Parathyroid adenoma (tissue), 2 donors: Measurements from ENCODE around the gene KRTAP5-3.

Experiments used
- H2AFZ ChIP-seq: fragments of 300-600 bp; sonication (generic); one replicate; pipeline ENCODE4 v1.7.0; 2017; ENCODE audit warnings: antibody characterized with exemption, mild to moderate bottlenecking
- H3K27ac ChIP-seq: fragments of 300-600 bp; sonication (generic); one replicate; pipeline ENCODE4 v1.7.0; 2017
- H3K27me3 ChIP-seq: fragments of 300-600 bp; sonication (generic); one replicate; pipeline ENCODE4 v1.7.0; 2017; ENCODE audit warnings: low read length; ENCODE audit not compliant: control insufficient read depth, insufficient read depth
- H3K36me3 ChIP-seq: fragments of 300-600 bp; sonication (generic); one replicate; pipeline ENCODE4 v1.7.0; 2017; ENCODE audit warnings: low read length; ENCODE audit not compliant: control insufficient read depth, insufficient read depth
- H3K4me1 ChIP-seq: fragments of 300-600 bp; sonication (generic); one replicate; pipeline ENCODE4 v1.7.0; 2017; ENCODE audit warnings: control low read depth
- H3K4me2 ChIP-seq: fragments of 300-600 bp; sonication (generic); one replicate; pipeline ENCODE4 v1.7.0; 2017; ENCODE audit warnings: low read length
- H3K4me3 ChIP-seq: fragments of 300-600 bp; sonication (generic); one replicate; pipeline ENCODE4 v1.7.0; 2017; ENCODE audit warnings: low read depth, low read length
- H3K79me2 ChIP-seq: fragments of 300-600 bp; sonication (generic); one replicate; pipeline ENCODE4 v1.7.0; 2017; ENCODE audit warnings: control low read depth
- H3K9ac ChIP-seq: fragments of 300-600 bp; sonication (generic); one replicate; pipeline ENCODE4 v1.7.0; 2017; ENCODE audit warnings: mild to moderate bottlenecking
- H3K9me3 ChIP-seq: fragments of 300-600 bp; sonication (generic); one replicate; pipeline ENCODE4 v1.7.0; 2017; ENCODE audit warnings: low read length; ENCODE audit not compliant: control insufficient read depth
- CTCF ChIP-seq: fragments of 300-600 bp; sonication (generic); IDR thresholded peaks from one replicate; pipeline ENCODE4 v1.7.0; 2017; ENCODE audit warnings: antibody characterized with exemption, mild to moderate bottlenecking
- donor health status: primary hyperparathyroidism.

Gene KRTAP5-3

GRCh38 chr11:1652026-1652425 lies 43.8 kb upstream of the KRTAP5-3 start:
- Histone ChIP-seq H3K36me3 (no peaks in the 10 kb centered on the region), H3K79me2 (no peaks in the 10 kb centered on the region), H3K4me2 (no peak overlapping the region), H3K27ac (no peak overlapping the region), H3K27me3 (no peaks in the 10 kb centered on the region), H3K4me3 (no peak overlapping the region), H2AFZ (no peak overlapping the region), H3K4me1 (no peaks in the 10 kb centered on the region), H3K9ac (no peak overlapping the region), H3K9me3 (no peaks in the 10 kb centered on the region)
- TF ChIP-seq CTCF, result no peak

- TF ChIP-seq CTCF, result no peak
- H3K27me3 ChIP-seq, result no peaks in the 10 kb centered on the region
- no peaks in the 10 kb centered on the region for H3K4me1 ChIP-seq
- H3K27ac ChIP-seq, result no peak overlapping the region
- H3K9me3 ChIP-seq, result no peaks in the 10 kb centered on the region
- H3K36me3 ChIP-seq, result no peaks in the 10 kb centered on the region
- H3K9ac ChIP-seq, result no peak overlapping the region
- H3K4me2 ChIP-seq, result no peak overlapping the region
- no peak overlapping the region for H2AFZ ChIP-seq
- no peak overlapping the region for H3K4me3 ChIP-seq
- no peaks in the 10 kb centered on the region for H3K79me2 ChIP-seq
These were observed 43.2 kb upstream of the KRTAP5-3 start for GRCh38 chr11:1651411-1651980.

GRCh38 chr11:1650918-1651262 lies 42.6 kb upstream of the KRTAP5-3 start:
- Histone ChIP-seq H3K27me3 (no peaks in the 10 kb centered on the region), H3K27ac (no peak overlapping the region), H3K4me1 (no peaks in the 10 kb centered on the region), H3K4me3 (no peak overlapping the region), H3K79me2 (no peaks in the 10 kb centered on the region), H3K9ac (no peak overlapping the region), H3K9me3 (no peaks in the 10 kb centered on the region), H2AFZ (no peak overlapping the region), H3K4me2 (no peak overlapping the region), H3K36me3 (no peaks in the 10 kb centered on the region)
- TF ChIP-seq CTCF, result no peak

- no peak overlapping the region for H3K27ac ChIP-seq
- H3K9me3 ChIP-seq, result no peaks in the 10 kb centered on the region
- TF ChIP-seq CTCF, result no peak
- no peak overlapping the region for H3K9ac ChIP-seq
- H2AFZ ChIP-seq, result no peak overlapping the region
- no peaks in the 10 kb centered on the region for H3K79me2 ChIP-seq
- no peaks in the 10 kb centered on the region for H3K36me3 ChIP-seq
- no peaks in the 10 kb centered on the region for H3K4me1 ChIP-seq
- no peak overlapping the region for H3K4me3 ChIP-seq
- H3K27me3 ChIP-seq, result no peaks in the 10 kb centered on the region
- no peak overlapping the region for H3K4me2 ChIP-seq
These were observed 42.0 kb upstream of the KRTAP5-3 start for GRCh38 chr11:1650034-1650917.
